ENCODE measurements around the gene HERPUD1. TPM values are rescaled to one million over a fixed set of nuclear protein-coding genes. Genes with fewer than 3 reads are reported as not detected.
A peak's percentile ranks its signal among the peaks of the same experiment; 100 is the strongest.

Gene HERPUD1
- total and polyA plus RNA-seq, 2 of the 13 experiments (the other 11 are each of a cell fraction or from before 2014, with no cell fraction given) = 96.2 to 323 TPM

DNA sequence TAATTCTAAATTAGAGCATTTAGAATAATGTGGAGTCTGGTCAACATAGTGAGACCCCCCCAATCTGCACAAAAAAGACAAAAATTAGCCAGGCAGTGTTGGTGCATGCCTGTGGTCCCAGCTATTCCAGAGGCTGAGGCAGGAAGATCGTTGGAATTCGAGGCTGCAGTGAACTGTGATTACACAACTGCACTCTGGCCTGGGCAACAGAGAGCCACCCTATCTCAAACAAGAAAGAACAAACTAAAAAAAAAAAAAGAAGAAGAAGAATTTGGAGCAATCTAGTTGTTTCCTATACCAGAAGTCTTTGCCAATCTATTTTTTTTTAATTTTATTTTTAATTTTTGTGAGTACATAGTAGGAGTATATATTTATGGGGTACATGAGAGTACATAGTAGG lies 35.8 kb downstream of the HERPUD1 start (continued):
- TF ChIP-seq, protein P1, sequence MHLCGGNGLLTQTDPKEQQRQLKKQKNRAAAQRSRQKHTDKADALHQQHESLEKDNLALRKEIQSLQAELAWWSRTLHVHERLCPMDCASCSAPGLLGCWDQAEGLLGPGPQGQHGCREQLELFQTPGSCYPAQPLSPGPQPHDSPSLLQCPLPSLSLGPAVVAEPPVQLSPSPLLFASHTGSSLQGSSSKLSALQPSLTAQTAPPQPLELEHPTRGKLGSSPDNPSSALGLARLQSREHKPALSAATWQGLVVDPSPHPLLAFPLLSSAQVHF (CRISPR knock-in tag; IDR thresholded peaks at IDR 0.05) = no peak
- TF ChIP-seq, protein P2, sequence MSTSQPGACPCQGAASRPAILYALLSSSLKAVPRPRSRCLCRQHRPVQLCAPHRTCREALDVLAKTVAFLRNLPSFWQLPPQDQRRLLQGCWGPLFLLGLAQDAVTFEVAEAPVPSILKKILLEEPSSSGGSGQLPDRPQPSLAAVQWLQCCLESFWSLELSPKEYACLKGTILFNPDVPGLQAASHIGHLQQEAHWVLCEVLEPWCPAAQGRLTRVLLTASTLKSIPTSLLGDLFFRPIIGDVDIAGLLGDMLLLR (CRISPR knock-in tag; IDR thresholded peaks at IDR 0.05) = no peak
- TF ChIP-seq, protein P3, sequence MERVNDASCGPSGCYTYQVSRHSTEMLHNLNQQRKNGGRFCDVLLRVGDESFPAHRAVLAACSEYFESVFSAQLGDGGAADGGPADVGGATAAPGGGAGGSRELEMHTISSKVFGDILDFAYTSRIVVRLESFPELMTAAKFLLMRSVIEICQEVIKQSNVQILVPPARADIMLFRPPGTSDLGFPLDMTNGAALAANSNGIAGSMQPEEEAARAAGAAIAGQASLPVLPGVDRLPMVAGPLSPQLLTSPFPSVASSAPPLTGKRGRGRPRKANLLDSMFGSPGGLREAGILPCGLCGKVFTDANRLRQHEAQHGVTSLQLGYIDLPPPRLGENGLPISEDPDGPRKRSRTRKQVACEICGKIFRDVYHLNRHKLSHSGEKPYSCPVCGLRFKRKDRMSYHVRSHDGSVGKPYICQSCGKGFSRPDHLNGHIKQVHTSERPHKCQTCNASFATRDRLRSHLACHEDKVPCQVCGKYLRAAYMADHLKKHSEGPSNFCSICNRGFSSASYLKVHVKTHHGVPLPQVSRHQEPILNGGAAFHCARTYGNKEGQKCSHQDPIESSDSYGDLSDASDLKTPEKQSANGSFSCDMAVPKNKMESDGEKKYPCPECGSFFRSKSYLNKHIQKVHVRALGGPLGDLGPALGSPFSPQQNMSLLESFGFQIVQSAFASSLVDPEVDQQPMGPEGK (CRISPR knock-in tag; IDR thresholded peaks at IDR 0.05) = peak; percentile 55; the same call in 1 of the 2 replicates
- TF ChIP-seq ZNF263 (CRISPR knock-in tag; IDR thresholded peaks at IDR 0.05) (no peak; the same call in 1 of the 2 replicates), SALL1 (CRISPR knock-in tag; IDR thresholded peaks at IDR 0.05) (peak; percentile 60), POLR2A (IDR thresholded peaks at IDR 0.05; ENCODE audit: insufficient read depth in 1 of 2, low read depth in 2 of 2, low read length in 2 of 2) (no peak), CHD4 (IDR thresholded peaks at IDR 0.05; ENCODE audit: borderline replicate concordance, low read length) (no peak), CREB1 (IDR thresholded peaks at IDR 0.05) (no peak), CREB1 (CRISPR knock-in tag; IDR thresholded peaks at IDR 0.05) (no peak), FIP1L1 (IDR thresholded peaks at IDR 0.05; ENCODE audit: borderline replicate concordance, insufficient read depth, low read depth, low read length) (no peak), ZNF878 (CRISPR knock-in tag; IDR thresholded peaks at IDR 0.05) (0 out of 2 replicates have a peak, but pooled peaks have one; percentile 3), NR2C2 (CRISPR knock-in tag; IDR thresholded peaks at IDR 0.05; ENCODE audit: borderline replicate concordance) (peak; percentile 33; the same call in 1 of the 2 replicates), ZNF607 (CRISPR knock-in tag; IDR thresholded peaks at IDR 0.05; ENCODE audit: borderline replicate concordance) (no peak), ZNF260 (CRISPR knock-in tag; IDR thresholded peaks at IDR 0.05; ENCODE audit: borderline replicate concordance, low read depth) (no peak), ZNF382 (CRISPR knock-in tag; IDR thresholded peaks at IDR 0.05; ENCODE audit: borderline replicate concordance) (no peak), KAT8 (CRISPR knock-in tag; IDR thresholded peaks at IDR 0.05) (peak; percentile 65), NCOR1 (IDR thresholded peaks at IDR 0.05; ENCODE audit: borderline replicate concordance, low read length) (no peak; the same call in 1 of the 2 replicates)
- TF ChIP-seq, protein P4, sequence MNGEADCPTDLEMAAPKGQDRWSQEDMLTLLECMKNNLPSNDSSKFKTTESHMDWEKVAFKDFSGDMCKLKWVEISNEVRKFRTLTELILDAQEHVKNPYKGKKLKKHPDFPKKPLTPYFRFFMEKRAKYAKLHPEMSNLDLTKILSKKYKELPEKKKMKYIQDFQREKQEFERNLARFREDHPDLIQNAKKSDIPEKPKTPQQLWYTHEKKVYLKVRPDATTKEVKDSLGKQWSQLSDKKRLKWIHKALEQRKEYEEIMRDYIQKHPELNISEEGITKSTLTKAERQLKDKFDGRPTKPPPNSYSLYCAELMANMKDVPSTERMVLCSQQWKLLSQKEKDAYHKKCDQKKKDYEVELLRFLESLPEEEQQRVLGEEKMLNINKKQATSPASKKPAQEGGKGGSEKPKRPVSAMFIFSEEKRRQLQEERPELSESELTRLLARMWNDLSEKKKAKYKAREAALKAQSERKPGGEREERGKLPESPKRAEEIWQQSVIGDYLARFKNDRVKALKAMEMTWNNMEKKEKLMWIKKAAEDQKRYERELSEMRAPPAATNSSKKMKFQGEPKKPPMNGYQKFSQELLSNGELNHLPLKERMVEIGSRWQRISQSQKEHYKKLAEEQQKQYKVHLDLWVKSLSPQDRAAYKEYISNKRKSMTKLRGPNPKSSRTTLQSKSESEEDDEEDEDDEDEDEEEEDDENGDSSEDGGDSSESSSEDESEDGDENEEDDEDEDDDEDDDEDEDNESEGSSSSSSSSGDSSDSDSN (CRISPR knock-in tag; IDR thresholded peaks at IDR 0.05) = 0 out of 2 replicates have a peak, but pooled peaks have one; percentile 24
- TF ChIP-seq, protein P5, sequence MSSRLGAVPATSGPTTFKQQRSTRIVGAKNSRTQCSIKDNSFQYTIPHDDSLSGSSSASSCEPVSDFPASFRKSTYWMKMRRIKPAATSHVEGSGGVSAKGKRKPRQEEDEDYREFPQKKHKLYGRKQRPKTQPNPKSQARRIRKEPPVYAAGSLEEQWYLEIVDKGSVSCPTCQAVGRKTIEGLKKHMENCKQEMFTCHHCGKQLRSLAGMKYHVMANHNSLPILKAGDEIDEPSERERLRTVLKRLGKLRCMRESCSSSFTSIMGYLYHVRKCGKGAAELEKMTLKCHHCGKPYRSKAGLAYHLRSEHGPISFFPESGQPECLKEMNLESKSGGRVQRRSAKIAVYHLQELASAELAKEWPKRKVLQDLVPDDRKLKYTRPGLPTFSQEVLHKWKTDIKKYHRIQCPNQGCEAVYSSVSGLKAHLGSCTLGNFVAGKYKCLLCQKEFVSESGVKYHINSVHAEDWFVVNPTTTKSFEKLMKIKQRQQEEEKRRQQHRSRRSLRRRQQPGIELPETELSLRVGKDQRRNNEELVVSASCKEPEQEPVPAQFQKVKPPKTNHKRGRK (CRISPR knock-in tag; IDR thresholded peaks at IDR 0.05) = no peak
- TF ChIP-seq, protein P6, sequence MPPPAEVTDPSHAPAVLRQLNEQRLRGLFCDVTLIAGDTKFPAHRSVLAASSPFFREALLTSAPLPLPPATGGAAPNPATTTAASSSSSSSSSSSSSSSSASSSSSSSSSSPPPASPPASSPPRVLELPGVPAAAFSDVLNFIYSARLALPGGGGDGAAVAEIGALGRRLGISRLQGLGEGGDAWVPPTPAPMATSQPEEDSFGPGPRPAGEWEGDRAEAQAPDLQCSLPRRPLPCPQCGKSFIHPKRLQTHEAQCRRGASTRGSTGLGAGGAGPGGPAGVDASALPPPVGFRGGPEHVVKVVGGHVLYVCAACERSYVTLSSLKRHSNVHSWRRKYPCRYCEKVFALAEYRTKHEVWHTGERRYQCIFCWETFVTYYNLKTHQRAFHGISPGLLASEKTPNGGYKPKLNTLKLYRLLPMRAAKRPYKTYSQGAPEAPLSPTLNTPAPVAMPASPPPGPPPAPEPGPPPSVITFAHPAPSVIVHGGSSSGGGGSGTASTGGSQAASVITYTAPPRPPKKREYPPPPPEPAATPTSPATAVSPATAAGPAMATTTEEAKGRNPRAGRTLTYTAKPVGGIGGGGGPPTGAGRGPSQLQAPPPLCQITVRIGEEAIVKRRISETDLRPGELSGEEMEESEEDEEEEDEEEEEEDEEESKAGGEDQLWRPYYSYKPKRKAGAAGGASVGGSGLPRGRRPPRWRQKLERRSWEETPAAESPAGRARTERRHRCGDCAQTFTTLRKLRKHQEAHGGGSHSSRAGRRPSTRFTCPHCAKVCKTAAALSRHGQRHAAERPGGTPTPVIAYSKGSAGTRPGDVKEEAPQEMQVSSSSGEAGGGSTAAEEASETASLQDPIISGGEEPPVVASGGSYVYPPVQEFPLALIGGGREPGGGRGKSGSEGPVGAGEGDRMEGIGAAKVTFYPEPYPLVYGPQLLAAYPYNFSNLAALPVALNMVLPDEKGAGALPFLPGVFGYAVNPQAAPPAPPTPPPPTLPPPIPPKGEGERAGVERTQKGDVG (CRISPR knock-in tag; IDR thresholded peaks at IDR 0.05; ENCODE audit: borderline replicate concordance) = no peak
